Epithelial cell of proximal tubule (primary cell): ENCODE results near the gene CROCC. TPM values are rescaled to one million over a fixed set of nuclear protein-coding genes. Genes with fewer than 3 reads are reported as not detected.
A peak's percentile ranks its signal among the peaks of the same experiment; 100 is the strongest.
"Not testable (repeated sequence)": the region's sequence is repeated elsewhere in the genome, so short reads cannot be mapped to it uniquely, and the experiment has no call there.

Experiments
- DNase-seq: peaks from one replicate; pipeline ENCODE4 v3.0.0-alpha.2; 2011; ENCODE audit warnings: low read depth
- H3K4me3 ChIP-seq: 2 replicates; pipeline ENCODE4 v1.5.1; 2011; ENCODE audit warnings: low read depth, mild to moderate bottlenecking, low read length
- CTCF ChIP-seq: conservative IDR thresholded peaks from 2 replicates; pipeline ENCODE4 v1.5.1; 2012; ENCODE audit warnings: low read depth, mild to moderate bottlenecking, low read length
- total RNA-seq: library from RNA; depleted of rRNA; stranded (reverse); fragments of >200 nt; gene quantifications from 2 replicates; pipeline ENCODE4 v1.2.3, GENCODE V29; 2015

The CROCC gene
- total RNA-seq, 1 donor from 2014 or later = 17.7 TPM

GRCh38 chr1:16906873-16907272 is 14.9 kb upstream of the CROCC start:
- TF ChIP-seq CTCF = no peak
- DNase-seq = no peak
- no peak overlapping the region for H3K4me3 ChIP-seq

- no peak for TF ChIP-seq CTCF
- DNase-seq = no peak
- no peak overlapping the region for H3K4me3 ChIP-seq
Measured at GRCh38 chr1:16907870-16908758, 13.6 kb upstream of the CROCC start.

- H3K4me3 ChIP-seq, DNase-seq: not testable (repeated sequence)
- peak; percentile 42 for TF ChIP-seq CTCF
Measured at GRCh38 chr1:16911851-16912721, 9.6 kb upstream of the CROCC start.

GRCh38 chr1:16912742-16913141 is 9.0 kb upstream of the CROCC start:
- DNase-seq, H3K4me3 ChIP-seq: not testable (repeated sequence)

GRCh38 chr1:16913181-16913832 is 8.4 kb upstream of the CROCC start:
- no peak for TF ChIP-seq CTCF
- peak overlapping the region; percentile 66 for H3K4me3 ChIP-seq
- no peak for DNase-seq

GRCh38 chr1:16913833-16914662 is 7.7 kb upstream of the CROCC start:
- peak; percentile 2 for TF ChIP-seq CTCF
- DNase-seq = no peak
- H3K4me3 ChIP-seq = peak overlapping the region; percentile 66

GRCh38 chr1:16914928-16915626 is 6.7 kb upstream of the CROCC start:
- not testable (repeated sequence) for DNase-seq
- peak overlapping the region; percentile 66 for H3K4me3 ChIP-seq
